Astrocyte of the cerebellum (primary cell): ENCODE results near the gene TNRC6A.

Experiments
- DNase-seq: peaks from one replicate; pipeline ENCODE4 v3.0.0-alpha.2; 2011; ENCODE audit warnings: low read depth
- H3K4me3 ChIP-seq: 2 replicates; pipeline ENCODE4 v1.5.1; 2011; ENCODE audit warnings: mild to moderate bottlenecking, low read depth, low read length, moderate library complexity
- in situ Hi-C: cut with HindIII; loops from 2 replicates; pipeline ENCODE4 v1.10.0; 2017; ENCODE audit warnings: low sequenced_read_pairs
- TF ChIP-seq, protein P1 (sequence below): IDR thresholded peaks from 2 replicates; pipeline ENCODE4 v1.5.1; 2012; ENCODE audit warnings: low read length, low read depth, moderate library complexity, mild to moderate bottlenecking; ENCODE audit errors: missing control alignments

Gene TNRC6A

DNA sequence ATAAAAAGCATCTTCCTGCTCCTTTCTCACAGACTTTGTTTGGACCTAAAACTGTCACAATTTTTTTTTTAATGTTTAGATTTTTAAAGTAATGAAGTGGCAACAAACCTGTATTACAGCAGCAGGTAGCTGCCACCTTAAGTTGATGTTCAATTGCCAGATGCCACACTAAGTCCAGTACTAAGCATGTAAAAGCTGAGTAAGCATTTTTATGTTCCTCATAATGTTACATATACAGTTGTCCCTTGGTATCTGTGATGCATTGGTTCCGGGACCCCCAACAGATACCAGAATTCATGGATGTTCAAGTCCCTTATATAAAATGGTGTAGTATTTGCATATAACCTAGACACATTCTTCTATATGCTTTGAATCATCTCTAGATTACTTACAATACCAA lies 45.1 kb downstream of the TNRC6A start:
- in situ Hi-C loops: no loop called here
- H3K4me3 ChIP-seq: no peak overlapping the region
- DNase-seq: no peak
- TF ChIP-seq, protein P1, sequence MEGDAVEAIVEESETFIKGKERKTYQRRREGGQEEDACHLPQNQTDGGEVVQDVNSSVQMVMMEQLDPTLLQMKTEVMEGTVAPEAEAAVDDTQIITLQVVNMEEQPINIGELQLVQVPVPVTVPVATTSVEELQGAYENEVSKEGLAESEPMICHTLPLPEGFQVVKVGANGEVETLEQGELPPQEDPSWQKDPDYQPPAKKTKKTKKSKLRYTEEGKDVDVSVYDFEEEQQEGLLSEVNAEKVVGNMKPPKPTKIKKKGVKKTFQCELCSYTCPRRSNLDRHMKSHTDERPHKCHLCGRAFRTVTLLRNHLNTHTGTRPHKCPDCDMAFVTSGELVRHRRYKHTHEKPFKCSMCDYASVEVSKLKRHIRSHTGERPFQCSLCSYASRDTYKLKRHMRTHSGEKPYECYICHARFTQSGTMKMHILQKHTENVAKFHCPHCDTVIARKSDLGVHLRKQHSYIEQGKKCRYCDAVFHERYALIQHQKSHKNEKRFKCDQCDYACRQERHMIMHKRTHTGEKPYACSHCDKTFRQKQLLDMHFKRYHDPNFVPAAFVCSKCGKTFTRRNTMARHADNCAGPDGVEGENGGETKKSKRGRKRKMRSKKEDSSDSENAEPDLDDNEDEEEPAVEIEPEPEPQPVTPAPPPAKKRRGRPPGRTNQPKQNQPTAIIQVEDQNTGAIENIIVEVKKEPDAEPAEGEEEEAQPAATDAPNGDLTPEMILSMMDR: no peak

DNA sequence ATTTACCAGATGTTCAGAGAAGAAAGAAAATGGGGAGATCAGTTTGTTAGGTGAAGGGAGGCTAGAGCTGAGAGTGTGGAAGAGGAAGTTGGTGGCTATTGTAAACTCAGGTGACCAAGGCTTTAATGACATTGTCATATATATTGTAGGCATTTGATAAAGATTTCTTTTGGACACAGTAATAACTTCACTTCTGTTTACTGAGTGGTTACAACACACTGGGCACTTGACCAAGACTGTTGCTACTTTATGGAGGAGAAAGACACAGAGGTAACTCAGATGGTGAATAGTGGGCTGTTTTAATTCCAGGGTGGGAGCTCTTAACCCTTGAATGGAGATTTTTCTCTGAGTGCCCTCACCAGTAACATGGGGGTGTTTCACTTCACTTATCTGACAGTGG lies 46.0 kb downstream of the TNRC6A start:
- TF ChIP-seq, protein P1: no peak
- in situ Hi-C loops: no loop called here
- DNase-seq: no peak
- H3K4me3 ChIP-seq: no peak overlapping the region

DNA sequence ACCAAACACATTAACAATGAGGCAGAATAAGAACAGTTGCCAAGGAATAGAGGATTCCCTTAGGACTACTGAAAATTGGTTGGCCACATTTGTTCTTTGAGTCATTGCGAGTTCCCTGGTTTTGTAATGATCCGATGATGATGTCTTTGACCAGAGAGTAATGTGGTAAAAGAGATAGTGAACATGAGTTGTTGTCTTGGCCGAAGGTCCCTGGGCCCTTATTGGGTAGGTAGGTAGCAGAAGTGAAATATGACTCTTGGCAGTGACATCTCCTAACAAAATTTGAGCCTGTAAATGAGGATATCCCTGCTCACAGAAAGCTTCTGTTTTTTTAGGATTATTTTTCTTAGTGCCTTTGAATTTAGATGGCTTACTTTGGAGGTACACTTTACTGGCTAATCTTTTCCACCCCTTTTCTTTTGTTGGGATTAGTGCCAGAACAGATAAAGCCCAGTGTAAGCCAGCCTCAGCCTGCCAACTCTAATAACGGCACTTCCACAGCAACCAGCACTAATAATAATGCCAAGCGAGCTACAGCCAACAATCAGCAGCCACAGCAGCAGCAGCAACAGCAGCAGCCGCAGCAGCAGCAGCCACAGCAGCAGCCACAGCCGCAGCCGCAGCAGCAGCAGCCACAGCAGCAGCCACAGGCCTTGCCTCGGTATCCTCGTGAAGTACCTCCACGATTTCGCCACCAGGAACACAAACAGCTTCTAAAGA lies 47.2 kb downstream of the TNRC6A start:
- DNase-seq: no peak
- H3K4me3 ChIP-seq: no peak overlapping the region
- TF ChIP-seq, protein P1: no peak
- in situ Hi-C loops: no loop called here

DNA sequence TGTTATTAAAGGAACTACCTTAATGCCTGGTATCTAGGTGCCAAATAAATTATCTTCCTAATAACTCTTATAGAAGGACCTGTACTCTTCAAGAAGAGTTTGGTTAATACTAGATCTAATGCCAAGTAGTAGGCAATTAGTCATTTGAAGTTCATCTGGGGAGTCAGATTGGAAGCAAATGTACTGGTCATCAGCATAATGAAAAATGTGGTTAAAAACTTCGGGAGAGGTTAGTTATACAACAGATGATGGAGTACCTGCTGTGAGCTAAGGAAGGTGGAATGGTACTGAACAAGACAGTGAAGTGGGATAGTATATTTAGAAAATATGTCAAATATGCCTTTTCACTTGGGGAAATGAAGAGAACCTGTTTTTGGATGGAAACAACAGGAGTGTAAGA lies 49.2 kb downstream of the TNRC6A start:
- no peak for DNase-seq
- TF ChIP-seq, protein P1: no peak
- H3K4me3 ChIP-seq: no peak overlapping the region
- in situ Hi-C loops: no loop called here

DNA sequence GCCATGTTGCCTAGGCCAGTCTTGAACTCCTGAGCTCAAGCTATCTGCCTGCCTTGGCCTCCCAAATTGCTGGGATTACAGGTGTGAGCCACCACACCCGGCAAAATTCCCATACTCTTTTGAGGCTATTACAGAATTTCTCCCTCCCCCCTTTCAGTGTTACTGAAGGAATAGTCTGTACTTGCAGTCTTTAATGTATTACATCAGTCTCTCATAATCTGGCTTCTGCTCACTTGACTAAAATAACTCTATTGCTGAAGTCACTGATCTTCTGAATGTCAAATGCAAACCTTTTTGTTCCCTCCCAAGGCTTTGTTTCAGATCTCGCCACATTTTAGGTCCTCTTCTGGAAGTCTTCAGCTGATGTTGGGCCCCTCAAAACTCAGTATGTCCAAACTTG lies 51.8 kb downstream of the TNRC6A start:
- in situ Hi-C loops: no loop called here
- no peak for DNase-seq
- TF ChIP-seq, protein P1: no peak
- H3K4me3 ChIP-seq: no peak overlapping the region

DNA sequence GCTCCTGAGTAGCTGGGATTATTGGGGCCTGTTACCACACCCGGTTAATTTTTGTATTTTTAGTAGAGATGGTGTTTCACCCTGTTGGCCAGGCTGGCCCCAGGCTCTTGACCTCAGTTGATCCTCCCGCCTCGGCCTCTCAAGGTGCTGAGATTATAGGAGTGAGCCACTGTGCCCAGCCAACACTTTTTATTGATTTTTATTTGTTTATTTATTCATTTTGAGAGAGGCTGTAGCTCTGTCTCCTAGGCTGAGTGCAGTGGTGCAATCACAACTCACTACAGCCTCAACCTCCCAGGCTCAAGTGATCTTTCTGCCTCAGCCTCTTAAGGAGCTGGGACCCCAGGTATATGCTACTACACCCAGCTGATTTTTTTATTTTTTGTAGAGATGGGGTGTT lies 54.7 kb downstream of the TNRC6A start:
- DNase-seq: no peak
- TF ChIP-seq, protein P1: no peak
- in situ Hi-C loops: no loop called here
- no peak overlapping the region for H3K4me3 ChIP-seq
